ENCODE results near the gene CCNJL.

Gene CCNJL

GRCh38 chr5:160219356-160219755, 93.0 kb downstream of the CCNJL start:
- no peak overlapping the region for H3K4me3 ChIP-seq (ENCODE audit: low read depth, low read length)
- H3K9me3 ChIP-seq (ENCODE audit: severe bottlenecking) = no peaks in the 10 kb centered on the region
- H3K27me3 ChIP-seq (ENCODE audit: insufficient read depth, low read depth, severe bottlenecking) = no peaks in the 10 kb centered on the region
- H3K36me3 ChIP-seq = no peaks in the 10 kb centered on the region
- DNase-seq = no peak
- H3K27ac ChIP-seq = no peak overlapping the region
- TF ChIP-seq CTCF (IDR thresholded peaks at IDR 0.05; ENCODE audit: low read depth, low read length) = no peak

- Histone ChIP-seq H3K4me3 (ENCODE audit: low read depth, low read length) (no peak overlapping the region), H3K36me3 (no peaks in the 10 kb centered on the region), H3K27ac (no peak overlapping the region), H3K27me3 (ENCODE audit: insufficient read depth, low read depth, severe bottlenecking) (no peaks in the 10 kb centered on the region), H3K9me3 (ENCODE audit: severe bottlenecking) (no peaks in the 10 kb centered on the region)
- no peak for TF ChIP-seq CTCF (IDR thresholded peaks at IDR 0.05; ENCODE audit: low read depth, low read length)
- no peak for DNase-seq
Measured at GRCh38 chr5:160213537-160213936, 98.8 kb downstream of the CCNJL start.

GRCh38 chr5:160211352-160211751, 101.0 kb downstream of the CCNJL start:
- no peaks in the 10 kb centered on the region for H3K27me3 ChIP-seq (ENCODE audit: insufficient read depth, low read depth, severe bottlenecking)
- no peak for TF ChIP-seq CTCF (IDR thresholded peaks at IDR 0.05; ENCODE audit: low read depth, low read length)
- no peak for DNase-seq

GRCh38 chr5:160210606-160211005, 101.8 kb downstream of the CCNJL start:
- DNase-seq = no peak
- Histone ChIP-seq H3K27ac (no peak overlapping the region), H3K27me3 (ENCODE audit: insufficient read depth, low read depth, severe bottlenecking) (no peaks in the 10 kb centered on the region), H3K9me3 (ENCODE audit: severe bottlenecking) (no peaks in the 10 kb centered on the region), H3K4me3 (ENCODE audit: low read depth, low read length) (no peak overlapping the region), H3K36me3 (no peaks in the 10 kb centered on the region)
- no peak for TF ChIP-seq CTCF (IDR thresholded peaks at IDR 0.05; ENCODE audit: low read depth, low read length)

More at GRCh38 chr5:160211352-160211751, 101.0 kb downstream of the CCNJL start:
- no peaks in the 10 kb centered on the region for H3K36me3 ChIP-seq
- H3K27ac ChIP-seq = no peak overlapping the region
- H3K4me3 ChIP-seq (ENCODE audit: low read depth, low read length) = no peak overlapping the region
- H3K9me3 ChIP-seq (ENCODE audit: severe bottlenecking) = no peaks in the 10 kb centered on the region

- TF ChIP-seq CTCF (IDR thresholded peaks at IDR 0.05; ENCODE audit: low read depth, low read length) = no peak
- Histone ChIP-seq H3K27ac (no peak overlapping the region), H3K36me3 (no peaks in the 10 kb centered on the region), H3K9me3 (ENCODE audit: severe bottlenecking) (no peaks in the 10 kb centered on the region), H3K27me3 (ENCODE audit: insufficient read depth, low read depth, severe bottlenecking) (no peaks in the 10 kb centered on the region), H3K4me3 (ENCODE audit: low read depth, low read length) (no peak overlapping the region)
- DNase-seq = no peak
Measured at GRCh38 chr5:160209917-160210316, 102.4 kb downstream of the CCNJL start.

GRCh38 chr5:160207061-160207460, 105.3 kb downstream of the CCNJL start:
- H3K27ac ChIP-seq = no peak overlapping the region
- TF ChIP-seq CTCF (IDR thresholded peaks at IDR 0.05; ENCODE audit: low read depth, low read length) = no peak
- DNase-seq = no peak

More at GRCh38 chr5:160207061-160207460, 105.3 kb downstream of the CCNJL start:
- Histone ChIP-seq H3K36me3 (no peaks in the 10 kb centered on the region), H3K27me3 (ENCODE audit: insufficient read depth, low read depth, severe bottlenecking) (no peaks in the 10 kb centered on the region), H3K4me3 (ENCODE audit: low read depth, low read length) (no peak overlapping the region), H3K9me3 (ENCODE audit: severe bottlenecking) (no peaks in the 10 kb centered on the region)
